ENCODE measurements around the gene NTRK1.

Gene NTRK1

DNA sequence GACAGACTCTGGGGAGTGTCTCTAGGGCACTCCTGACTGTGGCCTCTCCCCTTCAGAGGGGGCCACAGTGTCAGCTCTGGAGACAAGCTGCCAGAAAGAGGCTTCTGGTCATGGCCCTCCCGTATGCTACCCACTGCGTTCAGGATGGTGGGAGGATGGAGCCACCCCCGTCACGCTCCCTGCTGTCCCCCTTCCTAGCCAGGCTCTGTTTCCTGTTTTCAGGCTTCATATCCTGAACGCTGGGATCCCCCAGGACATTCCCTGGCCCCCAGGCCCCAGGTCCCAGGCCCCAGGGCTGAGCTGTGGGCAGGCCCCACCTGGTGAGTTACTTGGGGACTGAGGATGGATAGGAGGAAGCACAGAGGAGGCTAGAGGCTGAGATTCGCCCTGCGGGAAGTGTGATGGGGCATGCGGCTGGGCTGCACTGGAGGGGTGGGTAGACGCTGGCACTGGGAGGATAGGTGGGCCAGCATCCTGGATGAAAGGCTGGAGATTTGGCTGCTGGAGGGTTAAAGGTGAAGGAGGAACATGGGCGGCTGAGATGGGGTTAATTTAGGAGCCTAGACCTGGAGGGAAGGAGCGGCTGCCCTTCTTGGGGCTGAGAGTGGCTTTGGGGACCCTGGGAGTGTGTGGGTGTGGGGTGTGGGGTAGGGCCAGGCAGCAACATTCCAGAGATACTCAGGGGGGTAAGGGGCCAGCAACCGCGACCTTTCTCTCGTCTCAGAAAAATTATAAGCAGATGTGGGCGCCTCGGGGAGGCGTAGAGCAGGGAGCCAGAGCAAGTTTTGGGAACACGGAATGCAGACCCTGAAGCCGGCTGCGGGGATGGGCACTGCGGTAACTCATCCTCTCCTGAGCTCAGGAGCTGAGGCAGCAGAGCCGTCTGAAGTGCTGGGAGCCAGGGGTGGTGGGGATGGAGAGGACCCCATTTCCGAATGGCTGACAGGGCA is 41.6 kb downstream of the NTRK1 start:
- Histone ChIP-seq H3K4me2 (ENCODE audit: low read length) (no peak overlapping the region), H3K4me1 (ENCODE audit: insufficient read depth, low read length, severe bottlenecking) (no peaks in the 10 kb centered on the region)

GRCh38 chr1:156903328-156904091 is 42.8 kb downstream of the NTRK1 start:
- Histone ChIP-seq H3K36me3 (ENCODE audit: insufficient read depth, low read length) (no peaks in the 10 kb centered on the region), H3K9me2 (ENCODE audit: low read depth, low read length) (no peaks in the 10 kb centered on the region), H2AFZ (ENCODE audit: low read length) (no peak overlapping the region), H3K27ac (ENCODE audit: low read depth, low read length, poor library complexity, severe bottlenecking) (no peak overlapping the region), H3K4me3 (ENCODE audit: low read depth, low read length, poor library complexity, severe bottlenecking) (no peak overlapping the region), H3K79me2 (ENCODE audit: insufficient read depth, low read length) (no peaks in the 10 kb centered on the region), H3F3A (ENCODE audit: insufficient read depth, low read length) (no peaks in the 10 kb centered on the region), H4K20me1 (ENCODE audit: insufficient read depth, low read length) (no peaks in the 10 kb centered on the region), H3K27me3 (ENCODE audit: insufficient read depth, low read length) (0 out of 2 replicates have a peak, but pooled peaks cover 4% of the 10 kb centered on the region), H3K4me2 (ENCODE audit: low read length) (no peak overlapping the region), H3K4me1 (ENCODE audit: insufficient read depth, low read length, severe bottlenecking) (no peaks in the 10 kb centered on the region), H3K9me3 (ENCODE audit: low read length) (no peaks in the 10 kb centered on the region), H3K9ac (ENCODE audit: low read length) (no peak overlapping the region)
- no peak for TF ChIP-seq EZH2 (IDR thresholded peaks at IDR 0.05; ENCODE audit: borderline replicate concordance, low read length)
- TF ChIP-seq, protein P1, sequence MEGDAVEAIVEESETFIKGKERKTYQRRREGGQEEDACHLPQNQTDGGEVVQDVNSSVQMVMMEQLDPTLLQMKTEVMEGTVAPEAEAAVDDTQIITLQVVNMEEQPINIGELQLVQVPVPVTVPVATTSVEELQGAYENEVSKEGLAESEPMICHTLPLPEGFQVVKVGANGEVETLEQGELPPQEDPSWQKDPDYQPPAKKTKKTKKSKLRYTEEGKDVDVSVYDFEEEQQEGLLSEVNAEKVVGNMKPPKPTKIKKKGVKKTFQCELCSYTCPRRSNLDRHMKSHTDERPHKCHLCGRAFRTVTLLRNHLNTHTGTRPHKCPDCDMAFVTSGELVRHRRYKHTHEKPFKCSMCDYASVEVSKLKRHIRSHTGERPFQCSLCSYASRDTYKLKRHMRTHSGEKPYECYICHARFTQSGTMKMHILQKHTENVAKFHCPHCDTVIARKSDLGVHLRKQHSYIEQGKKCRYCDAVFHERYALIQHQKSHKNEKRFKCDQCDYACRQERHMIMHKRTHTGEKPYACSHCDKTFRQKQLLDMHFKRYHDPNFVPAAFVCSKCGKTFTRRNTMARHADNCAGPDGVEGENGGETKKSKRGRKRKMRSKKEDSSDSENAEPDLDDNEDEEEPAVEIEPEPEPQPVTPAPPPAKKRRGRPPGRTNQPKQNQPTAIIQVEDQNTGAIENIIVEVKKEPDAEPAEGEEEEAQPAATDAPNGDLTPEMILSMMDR (IDR thresholded peaks at IDR 0.05; ENCODE audit: low read length) = no peak

More for the DNA sequence above, 41.6 kb downstream of the NTRK1 start:
- H3K27ac ChIP-seq (ENCODE audit: low read depth, low read length, poor library complexity, severe bottlenecking) = no peak overlapping the region
- H3K27me3 ChIP-seq (ENCODE audit: insufficient read depth, low read length) = 0 out of 2 replicates have a peak, but pooled peaks cover 4% of the 10 kb centered on the region
- no peaks in the 10 kb centered on the region for H4K20me1 ChIP-seq (ENCODE audit: insufficient read depth, low read length)
- no peak overlapping the region for H3K4me3 ChIP-seq (ENCODE audit: low read depth, low read length, poor library complexity, severe bottlenecking)
- no peak overlapping the region for H3K9ac ChIP-seq (ENCODE audit: low read length)
- no peaks in the 10 kb centered on the region for H3F3A ChIP-seq (ENCODE audit: insufficient read depth, low read length)
- no peaks in the 10 kb centered on the region for H3K9me2 ChIP-seq (ENCODE audit: low read depth, low read length)
- no peaks in the 10 kb centered on the region for H3K36me3 ChIP-seq (ENCODE audit: insufficient read depth, low read length)
- TF ChIP-seq EZH2 (IDR thresholded peaks at IDR 0.05; ENCODE audit: borderline replicate concordance, low read length) = no peak
- TF ChIP-seq, protein P1 (IDR thresholded peaks at IDR 0.05; ENCODE audit: low read length) = no peak
- no peaks in the 10 kb centered on the region for H3K9me3 ChIP-seq (ENCODE audit: low read length)
- H3K79me2 ChIP-seq (ENCODE audit: insufficient read depth, low read length) = no peaks in the 10 kb centered on the region
- H2AFZ ChIP-seq (ENCODE audit: low read length) = no peak overlapping the region

DNA sequence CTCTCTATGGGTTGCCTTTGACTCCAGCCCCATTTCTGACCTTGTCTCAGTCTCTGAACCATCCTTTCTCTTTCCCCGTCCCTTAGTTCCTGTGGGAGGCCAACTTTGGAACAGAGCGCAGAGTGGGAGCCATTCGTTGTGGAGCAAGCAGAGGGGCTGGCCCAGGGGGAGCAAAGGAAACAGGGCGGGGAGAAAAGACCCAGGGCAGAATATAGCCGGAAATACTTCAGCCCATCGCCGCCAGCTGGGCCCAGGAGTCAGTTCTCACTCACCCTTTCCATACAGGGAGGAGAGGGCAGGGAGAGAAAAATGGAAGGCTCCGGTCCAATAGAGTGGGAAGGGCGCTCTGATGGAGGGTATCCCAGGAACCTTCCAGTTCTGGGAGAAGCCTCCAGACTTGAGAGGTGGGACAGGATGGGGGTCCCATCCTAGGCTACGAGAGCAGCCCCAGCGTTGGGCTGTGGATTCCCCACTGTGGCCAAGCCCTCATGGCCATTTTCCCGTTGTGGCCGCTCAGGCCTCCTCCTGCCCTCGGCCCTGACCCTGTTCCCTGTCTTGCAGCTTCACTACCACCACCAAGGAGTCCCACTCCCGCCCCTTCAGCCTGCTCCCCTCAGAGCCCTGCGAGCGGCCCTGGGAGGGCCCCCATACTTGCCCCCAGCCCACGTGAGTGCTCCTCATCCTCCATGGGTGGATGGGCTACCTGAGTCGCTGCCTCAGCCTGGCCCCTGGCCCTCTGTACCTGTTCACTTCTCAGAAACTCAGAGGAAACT is 43.7 kb downstream of the NTRK1 start:
- Histone ChIP-seq H3K27me3 (ENCODE audit: insufficient read depth, low read length) (0 out of 2 replicates have a peak, but pooled peaks cover 4% of the 10 kb centered on the region), H3K4me1 (ENCODE audit: insufficient read depth, low read length, severe bottlenecking) (no peaks in the 10 kb centered on the region)

More for the DNA sequence above, 43.7 kb downstream of the NTRK1 start:
- no peak overlapping the region for H3K27ac ChIP-seq (ENCODE audit: low read depth, low read length, poor library complexity, severe bottlenecking)
- no peaks in the 10 kb centered on the region for H3K36me3 ChIP-seq (ENCODE audit: insufficient read depth, low read length)
- no peak overlapping the region for H3K4me3 ChIP-seq (ENCODE audit: low read depth, low read length, poor library complexity, severe bottlenecking)
- no peak overlapping the region for H2AFZ ChIP-seq (ENCODE audit: low read length)
- no peak overlapping the region for H3K9ac ChIP-seq (ENCODE audit: low read length)
- H3K4me2 ChIP-seq (ENCODE audit: low read length) = no peak overlapping the region
- no peaks in the 10 kb centered on the region for H3K79me2 ChIP-seq (ENCODE audit: insufficient read depth, low read length)
- no peak for TF ChIP-seq EZH2 (IDR thresholded peaks at IDR 0.05; ENCODE audit: borderline replicate concordance, low read length)
- TF ChIP-seq, protein P1 (IDR thresholded peaks at IDR 0.05; ENCODE audit: low read length) = no peak
- no peaks in the 10 kb centered on the region for H3K9me2 ChIP-seq (ENCODE audit: low read depth, low read length)
- no peaks in the 10 kb centered on the region for H3K9me3 ChIP-seq (ENCODE audit: low read length)
- no peaks in the 10 kb centered on the region for H4K20me1 ChIP-seq (ENCODE audit: insufficient read depth, low read length)
- no peaks in the 10 kb centered on the region for H3F3A ChIP-seq (ENCODE audit: insufficient read depth, low read length)
